NCI-H1694 (cell line): ENCODE measurements around the gene TENT4A.
"Not testable (repeated sequence)": the region's sequence is repeated elsewhere in the genome, so short reads cannot be mapped to it uniquely, and the experiment has no call there.

Experiments used
- DNase-seq: peaks from one replicate; lab custom pipeline; 2025; lab: John Stamatoyannopoulos, UW

Gene TENT4A

GRCh38 chr5:6773342-6774035 is 60.3 kb downstream of the TENT4A start:
- DNase-seq = peak; percentile 81

DNA sequence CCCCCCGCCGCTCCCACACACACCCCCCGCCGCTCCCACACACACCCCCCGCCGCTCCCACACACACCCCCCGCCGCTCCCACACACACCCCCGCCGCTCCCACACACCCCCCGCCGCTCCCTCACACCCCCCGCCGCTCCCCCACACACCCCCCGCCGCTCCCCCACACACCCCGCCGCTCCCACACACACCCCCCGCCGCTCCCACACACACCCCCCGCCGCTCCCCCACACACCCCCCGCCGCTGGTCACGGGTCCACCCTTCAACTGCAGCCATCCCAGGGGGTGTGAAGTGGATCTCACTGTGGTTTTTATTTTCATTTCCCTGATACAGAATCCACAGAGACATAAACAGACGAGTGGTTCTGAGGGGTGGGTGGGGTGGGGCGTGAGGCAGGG is 61.0 kb downstream of the TENT4A start:
- not testable (repeated sequence) for DNase-seq

- DNase-seq = no peak
These were observed 61.5 kb downstream of the TENT4A start for GRCh38 chr5:6774721-6775204.

- DNase-seq = no peak
These were observed 62.3 kb downstream of the TENT4A start for GRCh38 chr5:6775571-6775970.

DNA sequence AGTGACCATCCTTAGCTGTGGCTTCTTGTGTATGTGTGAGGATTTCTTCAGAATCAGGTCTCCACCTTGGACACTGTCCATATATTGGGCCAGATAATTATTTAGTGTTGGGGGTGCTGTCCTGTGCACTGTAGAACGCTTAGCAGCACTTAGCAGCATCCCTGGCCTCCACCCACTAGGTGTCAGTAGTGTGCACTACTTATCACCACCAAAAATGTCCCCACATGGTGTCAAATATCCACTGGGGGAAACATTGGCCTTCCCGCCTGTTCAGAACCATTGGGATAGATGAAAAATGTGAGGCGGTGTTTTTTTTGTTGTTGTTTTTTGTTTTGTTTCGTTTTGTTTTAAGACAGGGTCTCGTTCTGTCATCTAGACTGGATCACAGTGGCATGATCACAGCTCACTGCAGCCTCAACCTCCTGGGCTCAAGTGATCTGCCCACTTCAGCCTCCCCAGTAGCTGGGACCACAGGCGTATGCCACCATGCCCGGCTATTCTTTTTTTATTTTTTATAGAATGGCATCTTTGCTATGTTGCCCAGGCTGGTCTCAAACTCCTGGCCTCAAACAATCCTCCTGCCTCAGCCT is 67.7 kb downstream of the TENT4A start:
- DNase-seq = peak; percentile 23

DNA sequence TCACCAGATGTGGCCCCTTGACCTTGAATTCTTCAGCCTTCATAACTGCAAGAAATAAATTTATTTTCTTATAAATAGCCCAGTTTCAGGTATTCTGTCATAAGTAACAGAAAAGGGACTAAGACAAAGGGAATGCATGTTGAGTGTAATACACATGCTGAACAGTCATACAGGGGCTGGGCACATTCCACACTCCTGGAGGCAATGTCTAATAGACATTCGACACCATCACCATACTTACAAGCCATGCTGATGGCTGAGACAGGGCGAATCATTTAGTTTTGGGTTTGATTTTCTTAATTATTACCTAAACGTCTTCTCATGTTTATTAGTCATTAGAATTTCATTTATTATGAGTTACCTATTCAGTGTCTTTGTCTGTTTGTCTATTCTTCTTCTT is 68.5 kb downstream of the TENT4A start:
- DNase-seq = no peak

DNA sequence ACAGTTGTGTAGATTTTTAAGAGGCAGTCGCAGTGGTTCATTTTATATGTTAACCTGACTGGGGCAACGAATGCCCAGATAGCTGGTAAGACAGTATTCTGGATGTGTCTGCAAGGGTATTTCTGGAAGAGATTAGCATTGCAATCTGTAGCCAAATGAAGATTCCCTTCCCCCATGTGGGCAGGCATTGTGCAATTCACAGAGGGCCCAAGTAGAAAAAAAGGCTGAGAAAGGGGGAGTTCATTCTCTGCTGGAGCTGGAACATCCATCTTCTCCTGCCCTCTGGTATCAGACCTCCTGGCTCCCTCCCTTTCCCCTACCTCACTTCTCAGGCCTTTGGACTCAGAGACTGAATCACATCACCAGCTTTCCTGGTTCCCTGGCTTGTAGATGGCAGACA is 70.6 kb downstream of the TENT4A start:
- DNase-seq = no peak

GRCh38 chr5:6784481-6784880 is 71.2 kb downstream of the TENT4A start:
- DNase-seq = no peak

DNA sequence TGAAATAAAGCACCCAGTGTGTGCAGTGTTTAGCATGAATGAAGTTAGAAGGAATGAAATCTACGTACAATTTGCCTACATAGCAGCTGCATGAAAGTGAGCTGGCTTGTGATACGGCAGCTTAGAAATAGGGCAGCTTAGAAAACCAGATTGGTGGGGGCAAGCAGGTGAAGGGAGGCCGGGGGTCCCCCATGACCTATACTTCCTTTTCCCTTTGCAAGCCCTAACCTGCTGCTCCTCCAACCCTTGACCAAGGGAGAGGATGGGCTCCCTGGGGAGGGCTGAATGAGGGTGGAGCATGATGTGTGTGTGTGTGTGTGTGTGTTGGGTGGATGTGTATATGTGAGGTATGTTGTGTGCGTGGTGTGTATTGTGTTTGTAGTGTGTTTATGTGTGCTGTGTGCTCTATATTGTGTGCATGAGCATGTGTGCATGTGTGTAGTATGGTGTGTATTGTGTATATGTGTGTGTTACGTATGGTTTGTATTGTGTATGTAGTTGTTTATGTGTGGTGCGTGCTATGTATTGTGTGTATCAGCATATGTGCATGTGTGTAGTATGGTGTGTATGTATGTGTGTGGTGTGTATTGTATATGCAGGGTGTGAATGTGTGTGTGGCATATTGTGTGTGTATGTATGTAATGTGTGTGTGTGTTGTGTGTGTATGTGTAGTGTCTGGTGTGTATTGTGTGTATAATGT is 72.1 kb downstream of the TENT4A start:
- no peak for DNase-seq

DNA sequence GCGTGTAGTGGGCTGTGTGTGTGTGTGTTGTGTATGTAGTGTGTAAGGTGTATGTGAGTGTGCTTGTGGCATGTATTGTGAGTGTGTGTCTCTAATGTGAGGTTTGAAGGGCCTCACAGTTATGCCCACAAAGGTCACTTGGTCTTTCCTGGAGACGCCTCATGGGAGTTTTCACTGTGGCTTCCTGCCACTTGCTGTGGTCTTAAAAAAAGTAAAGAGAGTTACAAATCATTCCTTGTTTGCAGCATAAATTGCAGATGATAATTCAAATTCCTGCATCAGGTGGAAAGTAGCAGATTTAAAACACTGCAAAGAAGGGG is 72.6 kb downstream of the TENT4A start:
- no peak for DNase-seq

DNA sequence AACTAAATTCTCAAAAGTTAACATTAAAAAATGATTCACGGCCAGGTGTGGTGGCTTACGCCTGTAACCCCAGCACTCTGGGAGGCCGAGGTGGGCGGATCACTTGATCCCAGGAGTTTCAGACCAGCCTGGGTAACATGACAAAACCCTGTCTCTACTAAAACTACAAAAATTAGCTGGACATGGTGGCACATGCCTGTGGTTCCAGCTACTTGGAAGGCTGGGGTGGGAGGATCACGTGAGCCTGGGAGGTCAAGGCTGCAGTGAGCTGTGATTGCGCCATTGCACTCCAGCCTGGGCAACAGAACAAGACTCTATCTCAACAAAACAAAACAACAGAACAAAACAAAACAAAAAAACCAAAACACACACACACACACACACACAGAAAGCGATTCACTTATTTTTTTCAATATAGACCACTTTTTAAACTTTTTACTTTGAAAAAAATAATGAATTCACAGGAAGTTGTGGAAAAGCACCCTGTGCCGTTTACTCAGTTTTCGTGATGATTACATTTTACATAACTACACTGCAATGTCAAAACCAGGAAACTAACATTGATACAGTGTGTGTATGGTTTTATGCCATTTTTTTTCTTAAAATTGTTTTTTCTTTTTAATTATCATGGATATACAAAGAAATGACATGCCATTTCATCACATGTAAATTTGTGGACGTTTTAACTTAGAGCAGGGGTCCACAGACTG is 73.7 kb downstream of the TENT4A start:
- DNase-seq = no peak

GRCh38 chr5:6787941-6788340 is 74.7 kb downstream of the TENT4A start:
- DNase-seq = no peak

GRCh38 chr5:6788439-6788838 is 75.2 kb downstream of the TENT4A start:
- DNase-seq = no peak

DNA sequence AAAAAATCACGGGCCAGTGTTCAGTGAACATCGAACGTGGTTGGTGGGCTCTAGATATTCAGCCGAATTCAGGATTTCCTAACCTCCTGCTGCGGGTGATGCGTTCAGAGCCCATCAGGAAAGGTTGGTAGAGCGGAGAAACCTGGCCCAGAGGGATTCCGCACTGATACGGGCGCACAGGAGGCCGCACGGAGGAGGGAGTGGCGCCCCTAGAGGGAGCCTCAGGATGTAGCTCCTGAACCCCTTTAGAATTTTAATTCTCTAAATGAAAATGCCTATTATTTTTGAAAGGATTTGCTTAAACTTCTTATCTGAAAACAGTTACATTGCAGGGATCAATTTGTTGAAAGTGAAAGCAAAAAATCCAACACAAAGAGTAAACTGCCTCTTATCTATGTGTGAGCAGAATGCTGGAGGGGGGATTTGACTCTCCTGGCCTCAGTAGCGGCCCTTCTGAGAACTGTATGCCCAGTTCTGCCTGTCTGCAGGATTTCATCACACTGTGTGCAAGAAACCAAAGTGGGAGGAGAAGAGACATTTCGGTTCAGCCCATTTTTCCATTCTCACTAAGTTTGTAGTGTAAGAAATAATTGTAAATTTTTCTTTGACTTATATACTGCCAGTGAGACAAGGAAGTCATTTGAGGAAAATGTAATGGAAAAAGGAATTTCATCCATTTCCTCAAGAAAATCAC is 75.9 kb downstream of the TENT4A start:
- no peak for DNase-seq

- no peak for DNase-seq
These were observed 77.2 kb downstream of the TENT4A start for GRCh38 chr5:6790346-6790865.

GRCh38 chr5:6791031-6791430 is 77.8 kb downstream of the TENT4A start:
- DNase-seq = no peak

DNA sequence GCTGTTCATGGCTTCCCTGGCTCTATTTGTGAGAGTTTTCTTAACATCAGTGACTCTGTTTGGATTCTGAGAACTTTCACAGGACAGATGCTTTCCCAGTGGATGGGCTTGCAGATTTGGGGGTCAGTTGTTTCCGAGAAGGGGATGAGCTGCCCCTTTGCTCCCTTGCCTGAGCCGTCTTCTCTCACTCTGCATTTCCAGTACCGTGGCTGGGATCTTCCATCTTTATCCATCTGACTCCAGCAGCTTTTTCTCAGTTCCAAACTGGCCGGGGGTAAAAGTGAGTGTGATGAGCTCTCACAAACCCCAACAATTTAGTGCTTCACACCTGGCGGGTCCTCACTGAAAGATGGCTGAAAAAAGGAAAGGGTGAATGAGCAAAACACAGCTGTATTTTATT is 79.1 kb downstream of the TENT4A start:
- no peak for DNase-seq

GRCh38 chr5:6792911-6793471 is 79.8 kb downstream of the TENT4A start:
- no peak for DNase-seq

GRCh38 chr5:6801236-6801635 is 88.0 kb downstream of the TENT4A start:
- no peak for DNase-seq

DNA sequence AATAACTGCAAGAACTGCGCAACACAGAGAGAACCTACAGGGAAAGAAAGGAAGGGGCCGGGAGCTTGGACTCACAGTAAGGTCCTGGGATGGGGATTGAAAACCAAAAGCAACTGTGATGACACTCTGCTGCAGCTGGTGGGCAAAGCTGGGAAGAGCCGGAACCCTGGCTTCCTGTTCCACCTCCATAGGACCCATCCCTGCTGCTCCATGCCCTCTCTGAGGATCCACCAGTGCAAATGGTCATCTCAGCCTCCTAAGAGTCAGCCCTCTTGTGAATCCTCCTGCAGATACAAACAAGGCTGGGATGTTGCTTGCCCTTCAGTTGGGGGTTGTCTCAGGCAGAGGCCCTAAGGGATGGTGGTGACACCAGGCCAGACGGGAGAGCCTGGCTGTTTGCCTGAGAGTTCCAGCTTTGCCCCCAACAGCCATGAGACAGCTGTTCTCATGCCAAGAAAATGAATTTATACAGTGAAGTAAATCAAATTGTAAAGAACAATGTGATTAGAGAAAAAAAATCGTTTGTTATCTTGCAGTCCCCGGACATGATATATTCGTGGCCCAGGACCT is 90.8 kb downstream of the TENT4A start:
- peak; percentile 55 for DNase-seq
